Activated T-helper 2 cell treated with anti-CD3 and anti-CD28 coated beads, Interferon-gamma antibody, Interleukin-2, Interleukin-4, amounts not matched to agents 10 μg/mL and 5 μg/mL and 100 μg/mL, durations not matched to agents 14 hours and 24 hours and 36 hours (primary cell): ENCODE results near the gene TRAPPC3L. TPM values are rescaled to one million over a fixed set of nuclear protein-coding genes. Genes with fewer than 3 reads are reported as not detected.

Source experiments
- DNase-seq: peaks from one replicate; pipeline ENCODE4 v3.0.0; 2021; ENCODE audit warnings: low spot score
- H3K27ac Mint-ChIP-seq: one replicate; pipeline ENCODE4 v1.8.0; 2021; ENCODE audit warnings: mixed read lengths
- H3K27me3 Mint-ChIP-seq: one replicate; pipeline ENCODE4 v1.8.0; 2021; ENCODE audit warnings: low read depth, mixed read lengths
- H3K36me3 Mint-ChIP-seq: one replicate; pipeline ENCODE4 v1.8.0; 2021; ENCODE audit warnings: low read depth, mixed read lengths
- H3K4me1 Mint-ChIP-seq: one replicate; pipeline ENCODE4 v1.8.0; 2021; ENCODE audit warnings: low read depth, mixed read lengths
- H3K4me3 Mint-ChIP-seq: one replicate; pipeline ENCODE4 v1.8.0; 2021; ENCODE audit warnings: low read depth, mild to moderate bottlenecking, moderate library complexity, mixed read lengths
- H3K9me3 Mint-ChIP-seq: one replicate; pipeline ENCODE4 v1.8.0; 2021; ENCODE audit warnings: mixed read lengths
- intact Hi-C: fragments of 100-400 bp; cut with micrococcal nuclease; formaldehyde crosslinking; loops from one replicate; pipeline ENCODE4 v1.15.1; 2023
- total RNA-seq: library from RNA; stranded (reverse); gene quantifications from 2 replicates; pipeline ENCODE4 v1.2.3, GENCODE V29; 2022

Gene TRAPPC3L
- total RNA-seq, 1 donor from 2014 or later = not detected

- Mint-ChIP-seq H3K36me3 (no peaks in the 10 kb centered on the region), H3K4me1 (no peaks in the 10 kb centered on the region), H3K27me3 (peaks cover 50% of the 10 kb centered on the region), H3K27ac (no peak overlapping the region), H3K9me3 (no peaks in the 10 kb centered on the region), H3K4me3 (no peak overlapping the region)
- no peak for DNase-seq
- intact Hi-C loops = no loop called here
These were observed 17.4 kb downstream of the TRAPPC3L start for GRCh38 chr6:116528133-116528532.

- Mint-ChIP-seq H3K27ac (no peak overlapping the region), H3K4me1 (no peaks in the 10 kb centered on the region), H3K9me3 (no peaks in the 10 kb centered on the region), H3K27me3 (peaks cover 31% of the 10 kb centered on the region), H3K4me3 (no peak overlapping the region), H3K36me3 (no peaks in the 10 kb centered on the region)
- intact Hi-C loops = no loop called here
- no peak for DNase-seq
These were observed 21.2 kb downstream of the TRAPPC3L start for GRCh38 chr6:116524236-116524635.

- Mint-ChIP-seq H3K27me3 (peaks cover 28% of the 10 kb centered on the region), H3K27ac (no peak overlapping the region), H3K4me3 (no peak overlapping the region), H3K4me1 (no peaks in the 10 kb centered on the region), H3K36me3 (no peaks in the 10 kb centered on the region), H3K9me3 (no peaks in the 10 kb centered on the region)
- intact Hi-C loops = no loop called here
- DNase-seq = no peak
These were observed 22.6 kb downstream of the TRAPPC3L start for GRCh38 chr6:116522896-116523295.

GRCh38 chr6:116518621-116519368, 26.7 kb downstream of the TRAPPC3L start:
- no peak overlapping the region for H3K4me3 Mint-ChIP-seq
- no peaks in the 10 kb centered on the region for H3K4me1 Mint-ChIP-seq
- DNase-seq = no peak
- no peak overlapping the region for H3K27ac Mint-ChIP-seq
- intact Hi-C loops = no loop called here
- no peaks in the 10 kb centered on the region for H3K9me3 Mint-ChIP-seq
- H3K36me3 Mint-ChIP-seq = no peaks in the 10 kb centered on the region
- peaks cover 22% of the 10 kb centered on the region for H3K27me3 Mint-ChIP-seq

GRCh38 chr6:116515141-116515540, 30.3 kb downstream of the TRAPPC3L start:
- H3K9me3 Mint-ChIP-seq = no peaks in the 10 kb centered on the region
- peaks cover 20% of the 10 kb centered on the region for H3K27me3 Mint-ChIP-seq
- no peaks in the 10 kb centered on the region for H3K36me3 Mint-ChIP-seq
- intact Hi-C loops = no loop called here
- no peaks in the 10 kb centered on the region for H3K4me1 Mint-ChIP-seq
- no peak for DNase-seq
- H3K4me3 Mint-ChIP-seq = no peak overlapping the region
- H3K27ac Mint-ChIP-seq = no peak overlapping the region

GRCh38 chr6:116514111-116514510, 31.4 kb downstream of the TRAPPC3L start:
- Mint-ChIP-seq H3K9me3 (peaks cover under 1% of the 10 kb centered on the region), H3K36me3 (no peaks in the 10 kb centered on the region), H3K4me3 (no peak overlapping the region), H3K4me1 (no peaks in the 10 kb centered on the region), H3K27ac (no peak overlapping the region), H3K27me3 (peaks cover 16% of the 10 kb centered on the region)
- DNase-seq = no peak
- intact Hi-C loops = no loop called here

- Mint-ChIP-seq H3K27me3 (peaks cover 14% of the 10 kb centered on the region), H3K36me3 (no peaks in the 10 kb centered on the region), H3K9me3 (peaks cover 7% of the 10 kb centered on the region), H3K4me1 (no peaks in the 10 kb centered on the region), H3K4me3 (no peak overlapping the region), H3K27ac (no peak overlapping the region)
- intact Hi-C loops = no loop called here
- DNase-seq = no peak
These were observed 32.1 kb downstream of the TRAPPC3L start for GRCh38 chr6:116513224-116513875.

- no peak overlapping the region for H3K27ac Mint-ChIP-seq
- peaks cover 7% of the 10 kb centered on the region for H3K9me3 Mint-ChIP-seq
- DNase-seq = no peak
- H3K27me3 Mint-ChIP-seq = peaks cover 9% of the 10 kb centered on the region
- no peak overlapping the region for H3K4me3 Mint-ChIP-seq
- no peaks in the 10 kb centered on the region for H3K36me3 Mint-ChIP-seq
- H3K4me1 Mint-ChIP-seq = no peaks in the 10 kb centered on the region
- intact Hi-C loops = no loop called here
These were observed 32.8 kb downstream of the TRAPPC3L start for GRCh38 chr6:116512734-116513133.

- Mint-ChIP-seq H3K27me3 (peaks cover 9% of the 10 kb centered on the region), H3K4me1 (no peaks in the 10 kb centered on the region), H3K27ac (no peak overlapping the region), H3K9me3 (peaks cover 7% of the 10 kb centered on the region), H3K4me3 (no peak overlapping the region), H3K36me3 (no peaks in the 10 kb centered on the region)
- intact Hi-C loops = no loop called here
- DNase-seq = no peak
These were observed 33.3 kb downstream of the TRAPPC3L start for GRCh38 chr6:116512111-116512559.

GRCh38 chr6:116511424-116512110, 33.9 kb downstream of the TRAPPC3L start, which contains the start of gene CALHM5:
TSS of gene CALHM5 (plus strand) at chr6:116511639. CDS start at chr6:116511697, 58 bp downstream.
- intact Hi-C loops = no loop called here
- no peak for DNase-seq
- H3K36me3 Mint-ChIP-seq = no peaks in the 10 kb centered on the region
- H3K4me3 Mint-ChIP-seq = no peak within 1 kb of the TSS
- H3K4me1 Mint-ChIP-seq = no peaks in the 10 kb centered on the region
- peaks cover 7% of the 10 kb centered on the region for H3K9me3 Mint-ChIP-seq
- peaks cover 9% of the 10 kb centered on the region for H3K27me3 Mint-ChIP-seq
- H3K27ac Mint-ChIP-seq = no peak within 1 kb of the TSS

- intact Hi-C loops = no loop called here
- H3K9me3 Mint-ChIP-seq = peaks cover 7% of the 10 kb centered on the region
- H3K27me3 Mint-ChIP-seq = peaks cover 7% of the 10 kb centered on the region
- H3K4me1 Mint-ChIP-seq = no peaks in the 10 kb centered on the region
- no peaks in the 10 kb centered on the region for H3K36me3 Mint-ChIP-seq
- no peak overlapping the region for H3K4me3 Mint-ChIP-seq
- no peak overlapping the region for H3K27ac Mint-ChIP-seq
- no peak for DNase-seq
These were observed 37.0 kb downstream of the TRAPPC3L start for GRCh38 chr6:116508527-116508926.

GRCh38 chr6:116507324-116507723, 38.2 kb downstream of the TRAPPC3L start:
- Mint-ChIP-seq H3K4me1 (no peaks in the 10 kb centered on the region), H3K36me3 (no peaks in the 10 kb centered on the region), H3K27ac (no peak overlapping the region), H3K4me3 (no peak overlapping the region), H3K27me3 (peaks cover 12% of the 10 kb centered on the region), H3K9me3 (peaks cover 7% of the 10 kb centered on the region)
- no peak for DNase-seq
- intact Hi-C loops = no loop called here

GRCh38 chr6:116500969-116501433, 44.5 kb downstream of the TRAPPC3L start:
- H3K9me3 Mint-ChIP-seq = no peaks in the 10 kb centered on the region
- H3K36me3 Mint-ChIP-seq = no peaks in the 10 kb centered on the region
- peak; percentile 9 for DNase-seq
- H3K27ac Mint-ChIP-seq = no peak overlapping the region
- H3K4me1 Mint-ChIP-seq = no peaks in the 10 kb centered on the region
- peaks cover 29% of the 10 kb centered on the region for H3K27me3 Mint-ChIP-seq
- intact Hi-C loops = no loop called here
- H3K4me3 Mint-ChIP-seq = no peak overlapping the region
